A673 (cell line): ENCODE results near the gene GRAMD1B.

Source experiments
- EZH2 ChIP-seq: fragments of 200-600 bp; sonication (generic); IDR thresholded peaks from 2 replicates; pipeline ENCODE4 v1.6.1; 2017; ENCODE audit warnings: borderline replicate concordance, low read depth, mild to moderate bottlenecking, mixed read lengths, antibody characterized with exemption, low read length; ENCODE audit not compliant: poor library complexity, severe bottlenecking
- TF ChIP-seq, protein P1 (sequence below): fragments of 300-800, 200-600 bp; sonication (generic); conservative IDR thresholded peaks from 2 replicates; pipeline ENCODE4 v1.5.1; 2017; ENCODE audit warnings: low read depth, mild to moderate bottlenecking, antibody characterized with exemption, low read length, moderate library complexity, mixed read lengths

DNA sequence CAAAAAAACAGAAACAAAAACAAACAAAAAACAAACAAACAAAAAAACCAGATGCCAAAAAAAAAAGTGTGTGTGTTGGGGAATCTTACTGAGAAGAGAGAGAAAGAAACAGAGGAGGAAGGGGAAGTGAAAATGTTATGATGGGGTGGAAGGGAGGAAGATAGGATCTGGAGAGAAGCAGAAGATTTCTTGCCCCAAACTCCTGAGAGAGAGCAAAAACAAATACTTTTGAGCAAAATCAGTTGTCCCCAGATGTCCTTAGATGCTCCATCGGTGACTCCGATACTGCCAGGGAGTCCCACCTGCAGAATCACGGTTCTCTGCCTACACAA, 19.9 kb upstream of the GRAMD1B start:
- TF ChIP-seq, protein P1, sequence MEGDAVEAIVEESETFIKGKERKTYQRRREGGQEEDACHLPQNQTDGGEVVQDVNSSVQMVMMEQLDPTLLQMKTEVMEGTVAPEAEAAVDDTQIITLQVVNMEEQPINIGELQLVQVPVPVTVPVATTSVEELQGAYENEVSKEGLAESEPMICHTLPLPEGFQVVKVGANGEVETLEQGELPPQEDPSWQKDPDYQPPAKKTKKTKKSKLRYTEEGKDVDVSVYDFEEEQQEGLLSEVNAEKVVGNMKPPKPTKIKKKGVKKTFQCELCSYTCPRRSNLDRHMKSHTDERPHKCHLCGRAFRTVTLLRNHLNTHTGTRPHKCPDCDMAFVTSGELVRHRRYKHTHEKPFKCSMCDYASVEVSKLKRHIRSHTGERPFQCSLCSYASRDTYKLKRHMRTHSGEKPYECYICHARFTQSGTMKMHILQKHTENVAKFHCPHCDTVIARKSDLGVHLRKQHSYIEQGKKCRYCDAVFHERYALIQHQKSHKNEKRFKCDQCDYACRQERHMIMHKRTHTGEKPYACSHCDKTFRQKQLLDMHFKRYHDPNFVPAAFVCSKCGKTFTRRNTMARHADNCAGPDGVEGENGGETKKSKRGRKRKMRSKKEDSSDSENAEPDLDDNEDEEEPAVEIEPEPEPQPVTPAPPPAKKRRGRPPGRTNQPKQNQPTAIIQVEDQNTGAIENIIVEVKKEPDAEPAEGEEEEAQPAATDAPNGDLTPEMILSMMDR = no peak
- no peak for TF ChIP-seq EZH2
